ENCODE results near the gene MYO1B.

GRCh38 chr2:191474464-191474863 is 229.3 kb downstream of the MYO1B start:
- no peak for TF ChIP-seq CTCF (conservative IDR thresholded peaks at IDR 0.05; ENCODE audit: low read length)
- no peak for TF ChIP-seq EZH2phosphoT487 (IDR thresholded peaks at IDR 0.05; ENCODE audit: borderline replicate concordance)

Data from Loucy (cell line).